ENCODE results near the gene TYW1B.
"Not testable (repeated sequence)": the region's sequence is repeated elsewhere in the genome, so short reads cannot be mapped to it uniquely, and the experiment has no call there.

TYW1B gene

DNA sequence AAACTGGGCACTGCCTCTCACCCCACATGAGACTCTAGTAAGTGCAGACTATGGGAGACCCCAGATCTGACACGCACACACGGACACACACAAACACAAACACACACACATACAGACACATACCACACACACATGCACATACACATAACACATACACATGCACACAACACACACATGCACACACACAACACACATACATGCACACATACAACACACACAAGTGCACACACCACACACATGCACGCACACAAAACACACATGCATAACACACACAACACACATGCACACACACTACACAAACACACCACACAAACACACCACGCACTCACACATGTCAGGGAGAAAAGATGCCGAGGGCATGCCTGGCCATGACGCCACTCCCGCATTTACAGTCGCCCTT is 205.5 kb downstream of the TYW1B start:
- H3K27ac ChIP-seq (replicated peaks) = no peak overlapping the region
- no peak overlapping the region for H3K4me3 ChIP-seq (replicated peaks; ENCODE audit: insufficient read depth, low read length)
- TF ChIP-seq, protein P1, sequence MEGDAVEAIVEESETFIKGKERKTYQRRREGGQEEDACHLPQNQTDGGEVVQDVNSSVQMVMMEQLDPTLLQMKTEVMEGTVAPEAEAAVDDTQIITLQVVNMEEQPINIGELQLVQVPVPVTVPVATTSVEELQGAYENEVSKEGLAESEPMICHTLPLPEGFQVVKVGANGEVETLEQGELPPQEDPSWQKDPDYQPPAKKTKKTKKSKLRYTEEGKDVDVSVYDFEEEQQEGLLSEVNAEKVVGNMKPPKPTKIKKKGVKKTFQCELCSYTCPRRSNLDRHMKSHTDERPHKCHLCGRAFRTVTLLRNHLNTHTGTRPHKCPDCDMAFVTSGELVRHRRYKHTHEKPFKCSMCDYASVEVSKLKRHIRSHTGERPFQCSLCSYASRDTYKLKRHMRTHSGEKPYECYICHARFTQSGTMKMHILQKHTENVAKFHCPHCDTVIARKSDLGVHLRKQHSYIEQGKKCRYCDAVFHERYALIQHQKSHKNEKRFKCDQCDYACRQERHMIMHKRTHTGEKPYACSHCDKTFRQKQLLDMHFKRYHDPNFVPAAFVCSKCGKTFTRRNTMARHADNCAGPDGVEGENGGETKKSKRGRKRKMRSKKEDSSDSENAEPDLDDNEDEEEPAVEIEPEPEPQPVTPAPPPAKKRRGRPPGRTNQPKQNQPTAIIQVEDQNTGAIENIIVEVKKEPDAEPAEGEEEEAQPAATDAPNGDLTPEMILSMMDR (IDR thresholded peaks at IDR 0.05; ENCODE audit: insufficient read depth, low read length) = no peak
- TF ChIP-seq SPI1 (IDR thresholded peaks at IDR 0.05; ENCODE audit: borderline replicate concordance, low read depth) (no peak), POLR2AphosphoS5 (IDR thresholded peaks at IDR 0.05; ENCODE audit: low read depth) (no peak), GABPA (IDR thresholded peaks at IDR 0.05; ENCODE audit: low read depth) (no peak)
- TF ChIP-seq, protein P2, sequence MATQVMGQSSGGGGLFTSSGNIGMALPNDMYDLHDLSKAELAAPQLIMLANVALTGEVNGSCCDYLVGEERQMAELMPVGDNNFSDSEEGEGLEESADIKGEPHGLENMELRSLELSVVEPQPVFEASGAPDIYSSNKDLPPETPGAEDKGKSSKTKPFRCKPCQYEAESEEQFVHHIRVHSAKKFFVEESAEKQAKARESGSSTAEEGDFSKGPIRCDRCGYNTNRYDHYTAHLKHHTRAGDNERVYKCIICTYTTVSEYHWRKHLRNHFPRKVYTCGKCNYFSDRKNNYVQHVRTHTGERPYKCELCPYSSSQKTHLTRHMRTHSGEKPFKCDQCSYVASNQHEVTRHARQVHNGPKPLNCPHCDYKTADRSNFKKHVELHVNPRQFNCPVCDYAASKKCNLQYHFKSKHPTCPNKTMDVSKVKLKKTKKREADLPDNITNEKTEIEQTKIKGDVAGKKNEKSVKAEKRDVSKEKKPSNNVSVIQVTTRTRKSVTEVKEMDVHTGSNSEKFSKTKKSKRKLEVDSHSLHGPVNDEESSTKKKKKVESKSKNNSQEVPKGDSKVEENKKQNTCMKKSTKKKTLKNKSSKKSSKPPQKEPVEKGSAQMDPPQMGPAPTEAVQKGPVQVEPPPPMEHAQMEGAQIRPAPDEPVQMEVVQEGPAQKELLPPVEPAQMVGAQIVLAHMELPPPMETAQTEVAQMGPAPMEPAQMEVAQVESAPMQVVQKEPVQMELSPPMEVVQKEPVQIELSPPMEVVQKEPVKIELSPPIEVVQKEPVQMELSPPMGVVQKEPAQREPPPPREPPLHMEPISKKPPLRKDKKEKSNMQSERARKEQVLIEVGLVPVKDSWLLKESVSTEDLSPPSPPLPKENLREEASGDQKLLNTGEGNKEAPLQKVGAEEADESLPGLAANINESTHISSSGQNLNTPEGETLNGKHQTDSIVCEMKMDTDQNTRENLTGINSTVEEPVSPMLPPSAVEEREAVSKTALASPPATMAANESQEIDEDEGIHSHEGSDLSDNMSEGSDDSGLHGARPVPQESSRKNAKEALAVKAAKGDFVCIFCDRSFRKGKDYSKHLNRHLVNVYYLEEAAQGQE (IDR thresholded peaks at IDR 0.05; ENCODE audit: insufficient replicate concordance, low read depth) = no peak
- DNase-seq (ENCODE audit: low read depth in 1 of 2, low spot score in 1 of 2) = no peak
- no peaks in the 10 kb centered on the region for H3K27me3 ChIP-seq (ENCODE audit: insufficient read depth, poor library complexity, severe bottlenecking)

- not testable (repeated sequence) for H3K27me3 ChIP-seq (ENCODE audit: insufficient read depth, poor library complexity, severe bottlenecking); H3K4me3 ChIP-seq (replicated peaks; ENCODE audit: insufficient read depth, low read length); H3K27ac ChIP-seq (replicated peaks); DNase-seq (ENCODE audit: low read depth in 1 of 2, low spot score in 1 of 2)
Observed at GRCh38 chr7:72621761-72622187, 206.2 kb downstream of the TYW1B start.

DNA sequence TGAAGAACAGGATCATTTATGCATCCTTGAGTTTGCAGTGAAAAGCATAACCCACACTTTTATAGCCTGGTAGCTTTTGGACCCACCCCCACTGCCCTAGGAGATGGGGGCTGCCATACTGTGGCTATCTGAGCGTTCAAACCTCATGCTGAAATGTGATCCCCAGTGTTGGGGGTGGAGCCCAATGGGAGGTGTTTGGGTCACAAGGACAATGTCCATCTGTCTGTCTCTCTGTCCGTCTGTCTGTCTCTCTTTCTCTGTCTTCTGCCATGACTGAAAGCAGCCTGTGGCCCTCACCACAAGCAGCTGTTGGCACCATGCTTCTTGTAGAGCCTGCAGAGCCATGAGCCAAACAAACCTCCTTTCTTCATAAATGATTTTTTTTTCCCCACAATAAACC is 207.1 kb downstream of the TYW1B start:
- H3K27ac ChIP-seq (replicated peaks); H3K4me3 ChIP-seq (replicated peaks; ENCODE audit: insufficient read depth, low read length); H3K27me3 ChIP-seq (ENCODE audit: insufficient read depth, poor library complexity, severe bottlenecking); DNase-seq (ENCODE audit: low read depth in 1 of 2, low spot score in 1 of 2): not testable (repeated sequence)

DNA sequence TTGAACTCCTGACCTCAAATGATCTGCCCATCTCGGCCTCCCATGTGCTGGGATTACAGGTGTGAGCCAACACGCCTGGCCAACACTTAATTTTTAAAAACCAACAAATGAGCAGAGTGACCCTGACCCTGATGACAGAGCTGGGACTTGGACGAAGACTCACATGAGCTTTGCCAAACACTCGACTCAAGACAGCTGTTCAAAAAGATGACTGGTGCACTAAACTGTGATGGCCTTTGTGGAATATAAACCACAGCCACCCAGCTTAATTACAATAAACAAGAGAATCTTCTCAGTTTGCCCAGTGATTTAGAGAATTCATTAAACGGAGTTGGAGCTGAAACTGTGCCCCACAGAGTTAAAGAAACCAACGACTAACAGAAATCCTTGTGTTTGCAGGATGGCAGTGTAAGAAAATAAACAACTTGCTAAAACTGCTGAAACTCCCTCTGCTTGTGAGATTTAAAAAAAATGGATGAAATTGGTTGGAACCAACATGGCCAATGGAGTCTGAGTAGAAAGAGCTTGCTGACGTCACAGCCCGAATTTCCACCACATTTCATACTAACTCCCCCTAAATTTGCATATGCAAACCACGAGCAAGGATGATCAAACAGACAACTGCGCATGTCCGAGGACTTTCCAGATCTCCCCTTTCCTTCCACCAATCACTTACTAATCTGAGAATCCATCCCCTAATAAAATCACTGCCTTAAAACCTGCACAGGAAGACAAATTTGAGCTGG is 209.4 kb downstream of the TYW1B start:
- not testable (repeated sequence) for DNase-seq (ENCODE audit: low read depth in 1 of 2, low spot score in 1 of 2); H3K4me3 ChIP-seq (replicated peaks; ENCODE audit: insufficient read depth, low read length); H3K27ac ChIP-seq (replicated peaks); H3K27me3 ChIP-seq (ENCODE audit: insufficient read depth, poor library complexity, severe bottlenecking)

- not testable (repeated sequence) for H3K27me3 ChIP-seq (ENCODE audit: insufficient read depth, poor library complexity, severe bottlenecking); H3K4me3 ChIP-seq (replicated peaks; ENCODE audit: insufficient read depth, low read length); H3K27ac ChIP-seq (replicated peaks); DNase-seq (ENCODE audit: low read depth in 1 of 2, low spot score in 1 of 2)
Observed at GRCh38 chr7:72609761-72610160, 218.2 kb downstream of the TYW1B start.

GRCh38 chr7:72607988-72608387 is 220.0 kb downstream of the TYW1B start:
- not testable (repeated sequence) for H3K4me3 ChIP-seq (replicated peaks; ENCODE audit: insufficient read depth, low read length); H3K27ac ChIP-seq (replicated peaks); H3K27me3 ChIP-seq (ENCODE audit: insufficient read depth, poor library complexity, severe bottlenecking); DNase-seq (ENCODE audit: low read depth in 1 of 2, low spot score in 1 of 2)

DNA sequence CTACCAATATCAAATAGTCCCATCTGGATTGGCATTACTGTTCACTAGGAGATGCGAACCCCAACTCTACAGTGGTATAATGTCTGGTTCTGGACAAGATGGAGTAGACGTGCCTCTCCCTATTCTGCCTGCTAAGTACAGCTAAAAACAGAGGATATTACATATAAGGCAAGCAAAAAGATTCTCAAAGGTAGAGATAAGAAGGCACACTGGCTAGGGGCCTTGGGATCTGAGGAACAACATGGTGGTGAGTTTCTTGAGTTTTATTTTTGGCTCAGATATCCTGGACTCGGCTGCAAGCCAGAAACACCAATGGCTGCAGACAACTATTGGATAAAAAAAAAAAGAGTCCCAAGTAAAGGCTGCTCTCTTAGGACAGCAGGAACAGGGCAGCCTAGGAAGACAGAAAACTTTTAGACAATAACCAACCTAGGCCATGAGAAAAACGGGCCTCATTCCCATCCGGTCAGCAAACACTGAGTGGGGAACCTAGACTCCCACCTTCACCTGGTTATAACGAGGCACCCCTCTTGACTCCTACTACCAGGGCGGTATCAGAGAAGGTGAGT is 222.1 kb downstream of the TYW1B start:
- H3K27ac ChIP-seq (replicated peaks); H3K4me3 ChIP-seq (replicated peaks; ENCODE audit: insufficient read depth, low read length); H3K27me3 ChIP-seq (ENCODE audit: insufficient read depth, poor library complexity, severe bottlenecking); DNase-seq (ENCODE audit: low read depth in 1 of 2, low spot score in 1 of 2): not testable (repeated sequence)

DNA sequence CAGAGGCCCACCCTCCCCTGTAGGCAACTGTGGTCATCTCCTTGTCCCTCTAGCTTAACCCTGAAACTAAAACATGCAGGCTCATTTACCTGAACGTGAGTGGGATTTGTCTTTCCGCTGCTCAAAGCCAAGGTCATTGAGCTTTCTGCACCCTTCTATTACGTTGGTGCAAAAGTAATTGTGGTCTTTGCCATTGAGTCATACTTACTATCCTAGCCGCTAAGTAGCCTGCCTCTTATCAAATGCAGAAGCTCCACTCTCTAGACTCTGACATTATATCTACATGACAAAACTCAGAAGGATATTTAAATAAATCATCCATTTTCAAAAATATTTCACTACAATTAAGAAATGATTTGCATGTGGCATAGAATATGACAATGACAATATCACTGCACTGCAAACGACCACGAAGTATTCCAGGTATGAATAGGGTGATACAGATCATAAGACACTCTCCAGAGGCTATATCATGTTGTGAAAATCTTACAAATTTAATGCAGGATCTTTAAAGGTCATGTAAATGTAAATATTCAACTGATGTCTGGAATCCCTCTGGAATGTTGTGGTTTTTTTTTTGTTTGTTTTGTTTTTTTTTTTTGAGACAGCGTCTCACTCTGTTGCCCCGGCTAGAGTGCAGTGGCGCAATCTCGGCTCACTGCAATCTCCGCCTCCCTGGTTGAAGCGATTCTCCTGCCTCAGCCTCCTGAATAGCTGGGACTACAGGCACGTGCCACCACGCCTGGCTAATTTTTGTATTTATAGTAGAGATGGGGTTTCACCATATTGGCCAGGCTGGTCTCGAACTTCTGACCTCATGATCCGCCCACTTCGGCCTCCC is 223.0 kb downstream of the TYW1B start:
- DNase-seq (ENCODE audit: low read depth in 1 of 2, low spot score in 1 of 2); H3K27me3 ChIP-seq (ENCODE audit: insufficient read depth, poor library complexity, severe bottlenecking); H3K4me3 ChIP-seq (replicated peaks; ENCODE audit: insufficient read depth, low read length); H3K27ac ChIP-seq (replicated peaks): not testable (repeated sequence)

DNA sequence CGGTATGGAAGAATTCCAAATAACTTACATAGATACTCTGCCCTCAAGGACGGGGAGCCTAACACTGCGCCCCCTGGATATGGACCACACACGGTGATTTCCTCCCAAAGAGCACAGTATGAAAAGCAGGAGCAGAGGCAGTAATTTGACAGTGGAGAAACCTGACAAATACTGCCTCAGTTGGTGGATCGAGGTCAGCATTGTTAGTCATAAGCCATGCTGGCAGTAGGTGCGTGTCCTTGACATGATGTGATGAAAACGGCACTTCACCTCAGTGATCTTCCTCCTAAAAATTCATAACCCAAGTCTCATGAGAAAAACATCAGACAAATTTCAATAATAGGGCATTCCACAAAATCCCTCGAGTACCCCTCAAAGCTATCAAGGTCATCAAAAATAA is 224.5 kb downstream of the TYW1B start:
- not testable (repeated sequence) for H3K4me3 ChIP-seq (replicated peaks; ENCODE audit: insufficient read depth, low read length); H3K27ac ChIP-seq (replicated peaks)

More for the DNA sequence above, 224.5 kb downstream of the TYW1B start:
- not testable (repeated sequence) for DNase-seq (ENCODE audit: low read depth in 1 of 2, low spot score in 1 of 2); H3K27me3 ChIP-seq (ENCODE audit: insufficient read depth, poor library complexity, severe bottlenecking)

Measured in HL-60 (cell line).